Endothelial cell of umbilical vein (primary cell): ENCODE data around the gene IRF9.

Experiments
- CTCF ChIP-seq, 2 donors: IDR thresholded peaks; 1 replicate in 1 of 2; 2 replicates in 1 of 2; pipeline ENCODE4 v1.5.1; 2011; ENCODE audit warnings: low read length in 2 of 2, mild to moderate bottlenecking in 2 of 2, moderate library complexity in 2 of 2, control low read depth in 1 of 2, inconsistent platforms in 1 of 2, low read depth in 1 of 2; ENCODE audit not compliant: insufficient read depth in 1 of 2; ENCODE audit errors: extremely low read depth in 1 of 2
- EZH2 ChIP-seq: IDR thresholded peaks from 2 replicates; pipeline ENCODE4 v1.6.1; 2012; ENCODE audit warnings: borderline replicate concordance, low read depth, mild to moderate bottlenecking, moderate library complexity, low read length, inconsistent platforms; ENCODE audit not compliant: severe bottlenecking
- MAX ChIP-seq: IDR thresholded peaks from 2 replicates; pipeline ENCODE4 v1.6.1; 2011; ENCODE audit not compliant: insufficient read depth, insufficient read length
- MYC ChIP-seq: IDR thresholded peaks from one replicate; pipeline ENCODE4 v1.6.1; 2011; ENCODE audit warnings: mild to moderate bottlenecking, low read depth, low read length
- POLR2A ChIP-seq: IDR thresholded peaks from 2 replicates; pipeline ENCODE4 v1.6.1; 2012; ENCODE audit warnings: low read depth, mild to moderate bottlenecking, control low read depth, low read length
- POLR2AphosphoS5 ChIP-seq: IDR thresholded peaks from 2 replicates; pipeline ENCODE4 v1.6.1; 2012; ENCODE audit warnings: low read depth, mild to moderate bottlenecking, control low read depth, low read length, moderate library complexity; ENCODE audit not compliant: insufficient read depth

DNA sequence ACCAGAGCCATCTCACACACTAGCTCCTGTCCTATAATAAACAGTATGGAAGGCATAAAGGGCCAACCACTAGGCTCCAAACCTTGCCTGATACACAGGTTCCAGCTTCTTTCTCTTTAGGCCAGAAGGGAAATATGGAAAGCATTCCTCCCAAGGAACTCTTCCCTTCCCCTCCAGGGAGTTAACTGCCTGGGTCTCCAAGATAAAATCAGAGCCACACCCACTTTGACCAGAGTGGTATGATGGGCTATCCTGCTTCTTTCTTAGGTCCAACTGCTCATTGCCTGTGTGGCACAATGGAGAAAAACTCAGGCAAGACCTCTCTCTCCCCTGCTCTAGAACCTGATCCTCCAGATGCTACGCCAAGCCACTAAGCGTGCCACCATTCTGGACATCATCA lies 46.6 kb downstream of the IRF9 start:
- TF ChIP-seq CTCF (IDR thresholded peaks at IDR 0.05; ENCODE audit: extremely low read depth in 1 of 2, insufficient read depth in 1 of 2, low read depth in 1 of 2, low read length in 2 of 2), result no peak
- TF ChIP-seq MAX, result no peak
- no peak for TF ChIP-seq MYC
- no peak for TF ChIP-seq EZH2
- TF ChIP-seq POLR2A, result no peak
- TF ChIP-seq POLR2AphosphoS5, result no peak
